Measurements from ENCODE around the gene AFG3L2.

The AFG3L2 gene

DNA sequence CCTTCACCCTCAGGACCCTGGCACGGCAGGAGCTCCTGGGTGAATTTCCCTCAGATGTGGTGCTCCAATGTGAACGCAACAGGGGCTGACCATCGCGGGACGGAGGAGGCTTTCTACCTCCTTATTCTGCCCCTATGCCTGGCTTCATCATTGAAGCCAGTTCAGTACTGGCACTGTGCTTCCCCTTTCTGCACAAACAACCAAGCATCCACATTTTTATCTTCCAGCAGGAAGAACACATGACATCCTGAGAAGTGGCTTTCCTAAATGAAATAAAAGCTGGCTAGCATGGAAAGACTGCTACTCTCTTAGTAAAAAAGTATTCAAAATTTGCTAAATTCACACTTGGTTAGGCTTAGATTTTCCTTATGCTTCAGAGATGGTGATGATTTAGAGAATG, 24.8 kb downstream of the AFG3L2 start:
- no peak for DNase-seq

DNA sequence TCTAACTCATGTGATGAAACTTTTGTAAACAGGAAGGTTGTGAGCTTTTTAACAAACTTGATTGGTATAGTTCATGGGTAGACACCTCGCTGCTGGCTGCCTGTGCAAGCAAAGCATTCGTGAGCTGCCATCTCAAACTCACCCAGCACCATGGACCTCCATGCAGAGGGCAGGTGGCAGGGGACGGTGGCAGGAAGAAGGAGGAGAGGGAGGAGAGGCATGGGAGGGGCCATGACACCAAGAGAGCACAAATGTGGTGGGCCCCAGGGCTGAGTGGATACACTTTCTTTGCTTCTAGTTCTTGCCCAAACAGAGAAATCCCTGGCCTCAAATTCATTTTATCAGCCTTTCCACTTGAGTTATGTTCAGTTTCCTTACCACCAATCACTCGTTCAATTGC, 29.1 kb downstream of the AFG3L2 start:
- no peak for DNase-seq

DNA sequence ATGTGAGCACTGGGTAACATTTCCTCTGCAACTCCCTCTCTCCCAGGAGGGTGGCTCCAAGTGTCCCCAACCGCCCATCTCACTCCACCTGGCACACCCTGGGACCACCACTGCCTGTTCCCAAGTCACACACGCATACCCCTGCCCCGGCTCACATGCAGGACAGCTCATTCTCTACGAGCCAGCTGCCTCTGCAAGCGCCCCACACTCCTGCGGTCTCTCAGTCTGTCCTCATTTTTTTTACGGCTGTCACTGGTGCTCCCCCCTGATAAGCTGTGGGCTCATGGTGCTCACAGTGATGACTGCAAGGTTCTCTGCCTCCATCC, 30.8 kb downstream of the AFG3L2 start:
- DNase-seq, result no peak

GRCh38 chr18:12345491-12346239, 31.4 kb downstream of the AFG3L2 start:
- no peak for DNase-seq

- no peak for DNase-seq
Observed at GRCh38 chr18:12342661-12343060, 34.4 kb downstream of the AFG3L2 start.

DNA sequence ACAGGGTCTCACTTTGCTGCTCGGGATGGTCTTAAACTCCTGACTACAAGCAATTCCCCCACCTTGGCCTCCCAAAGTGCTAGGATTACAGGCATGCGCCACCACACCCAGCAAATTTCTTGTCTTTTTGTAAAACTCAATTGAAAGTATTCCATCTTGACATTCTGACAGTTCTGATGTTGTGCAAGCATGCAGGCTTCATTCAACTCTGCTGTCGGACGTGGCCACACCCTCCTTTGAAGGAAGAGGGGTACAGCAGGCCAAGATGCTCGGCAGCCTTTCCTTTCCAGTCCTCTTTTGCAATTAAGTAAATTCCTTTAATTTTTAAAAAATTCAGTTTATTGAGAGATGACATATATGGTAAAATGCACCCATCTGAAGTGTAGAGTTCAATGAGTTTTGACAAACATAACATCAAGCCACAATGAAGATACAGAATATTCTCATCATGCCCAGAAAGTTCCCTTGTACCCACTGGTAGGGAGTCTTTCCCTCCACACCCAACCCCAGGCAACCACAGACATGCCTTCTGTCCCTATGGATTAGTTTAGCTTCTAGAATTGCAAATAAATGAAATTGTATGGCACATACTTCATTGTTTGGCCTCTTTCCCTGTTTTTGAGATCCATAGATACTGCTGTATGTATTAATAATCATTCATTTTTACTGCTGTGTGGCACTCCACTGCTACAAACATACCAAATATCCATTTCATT, 35.9 kb downstream of the AFG3L2 start:
- no peak for DNase-seq

- no peak for DNase-seq
Observed at GRCh38 chr18:12338382-12338781, 38.6 kb downstream of the AFG3L2 start.

DNA sequence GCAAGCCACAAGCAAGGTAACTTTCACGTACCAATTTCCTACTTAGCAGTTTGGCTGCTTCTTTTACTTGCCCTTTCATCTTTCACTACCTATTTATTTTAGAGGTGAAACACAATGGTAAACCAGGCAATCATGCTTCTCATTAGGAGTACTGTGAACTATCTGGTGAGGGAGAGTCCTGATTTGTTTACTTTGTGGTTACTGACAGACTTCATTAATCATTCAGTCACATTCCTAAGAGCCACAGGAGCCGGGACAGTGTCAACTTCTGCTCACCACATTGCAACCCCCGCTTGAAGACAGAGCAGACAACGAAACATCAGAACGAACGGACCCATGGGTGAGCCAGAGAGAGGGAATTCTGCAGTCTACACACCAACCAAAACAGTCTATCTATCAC, 40.1 kb downstream of the AFG3L2 start:
- no peak for DNase-seq

DNA sequence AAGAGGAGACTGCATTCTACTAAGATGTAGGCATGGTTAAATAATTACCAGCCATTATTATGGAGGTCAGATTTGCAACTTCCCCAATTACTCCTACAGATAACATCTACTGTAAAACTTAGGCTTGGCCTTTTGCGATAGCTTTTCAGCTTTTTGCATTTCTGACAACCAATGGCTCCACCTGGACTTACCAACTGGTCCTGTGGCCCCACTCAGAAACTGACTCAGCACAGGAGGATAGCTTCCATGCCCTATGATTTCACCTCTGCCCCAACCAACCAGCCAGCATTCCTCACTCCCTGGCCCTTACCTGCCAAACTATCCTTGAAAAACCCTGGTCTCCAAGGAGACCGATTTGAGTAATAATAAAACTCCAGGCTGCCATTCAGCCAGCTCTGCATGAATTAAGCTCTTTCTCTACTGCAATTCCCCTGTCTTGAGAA, 40.8 kb downstream of the AFG3L2 start:
- DNase-seq, result no peak

- DNase-seq, result no peak
Observed at GRCh38 chr18:12335503-12335902, 41.5 kb downstream of the AFG3L2 start.

DNA sequence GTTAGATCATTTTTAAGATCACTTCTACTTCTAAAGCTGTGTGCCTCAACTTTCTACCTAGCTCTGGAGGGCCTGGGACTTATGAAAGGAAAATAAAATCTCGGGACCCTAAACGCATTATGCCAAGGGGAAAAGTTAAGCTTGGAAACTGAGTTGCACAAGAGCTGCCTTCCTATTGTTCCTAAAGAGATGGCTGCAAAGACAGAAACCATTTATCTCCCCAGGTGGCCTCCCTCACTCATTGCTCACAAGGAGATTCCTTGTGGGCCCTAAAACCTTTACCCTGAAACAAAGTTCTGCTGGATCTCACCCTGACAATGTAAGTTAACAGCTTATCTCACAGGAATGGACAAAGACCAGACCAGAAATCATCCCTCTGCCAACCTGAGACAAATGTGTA, 42.2 kb downstream of the AFG3L2 start:
- DNase-seq, result no peak

- no peak for DNase-seq
Observed at GRCh38 chr18:12334366-12334808, 42.6 kb downstream of the AFG3L2 start.

DNA sequence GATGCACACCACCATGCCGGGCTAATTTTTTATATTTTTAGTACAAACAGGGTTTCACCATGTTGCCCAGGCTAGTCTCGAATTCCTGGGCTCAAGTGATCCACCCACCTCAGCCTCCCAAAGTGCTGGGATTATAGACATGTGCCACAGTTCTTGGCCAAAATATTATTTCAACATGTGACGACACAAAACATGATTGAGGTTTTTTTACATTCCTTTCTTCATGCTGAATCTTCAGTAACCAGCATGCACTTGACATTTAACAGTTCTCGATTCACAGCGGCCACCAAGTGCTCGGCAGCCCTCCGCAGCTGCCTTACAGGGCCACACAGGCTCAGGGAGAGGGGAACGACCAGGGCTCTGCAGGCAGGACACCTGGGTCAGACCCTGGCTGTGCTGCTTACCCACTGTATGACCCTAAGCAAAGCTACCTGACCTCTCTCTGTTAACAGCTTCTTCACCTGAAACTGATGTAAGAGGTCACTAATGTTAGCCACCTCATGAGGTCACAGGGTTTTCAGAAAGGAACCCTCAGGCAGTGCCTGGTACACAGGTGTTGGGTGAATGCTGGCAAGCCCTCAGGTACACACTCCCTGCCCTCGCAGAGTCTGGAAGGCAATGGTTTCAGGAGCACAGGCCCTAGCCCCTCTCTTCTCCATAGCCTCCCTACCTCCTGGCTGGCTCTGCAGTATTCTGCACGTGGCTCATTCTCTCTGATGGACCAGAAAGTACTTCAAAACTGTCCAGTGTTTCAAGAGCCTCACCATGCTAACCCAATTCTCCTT, 43.3 kb downstream of the AFG3L2 start:
- no peak for DNase-seq

DNA sequence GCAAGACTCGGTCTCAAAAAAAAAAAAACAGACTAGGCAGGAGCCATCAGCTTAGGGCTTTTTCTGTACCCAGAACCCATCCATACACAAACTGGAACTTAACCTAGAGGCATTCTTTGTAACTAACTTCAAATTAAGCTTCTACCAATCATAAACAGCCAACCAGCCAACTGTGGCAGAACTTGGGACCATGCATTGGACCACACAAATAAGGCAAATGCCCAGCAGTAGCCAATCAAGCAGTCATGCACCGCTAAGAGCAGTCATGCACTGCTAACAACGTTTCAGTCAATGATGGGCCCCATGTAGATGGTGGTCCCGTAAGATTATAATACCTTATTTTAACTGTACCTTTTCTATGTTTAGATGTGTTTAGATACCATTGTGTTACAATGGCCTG, 46.3 kb downstream of the AFG3L2 start:
- no peak for DNase-seq

DNA sequence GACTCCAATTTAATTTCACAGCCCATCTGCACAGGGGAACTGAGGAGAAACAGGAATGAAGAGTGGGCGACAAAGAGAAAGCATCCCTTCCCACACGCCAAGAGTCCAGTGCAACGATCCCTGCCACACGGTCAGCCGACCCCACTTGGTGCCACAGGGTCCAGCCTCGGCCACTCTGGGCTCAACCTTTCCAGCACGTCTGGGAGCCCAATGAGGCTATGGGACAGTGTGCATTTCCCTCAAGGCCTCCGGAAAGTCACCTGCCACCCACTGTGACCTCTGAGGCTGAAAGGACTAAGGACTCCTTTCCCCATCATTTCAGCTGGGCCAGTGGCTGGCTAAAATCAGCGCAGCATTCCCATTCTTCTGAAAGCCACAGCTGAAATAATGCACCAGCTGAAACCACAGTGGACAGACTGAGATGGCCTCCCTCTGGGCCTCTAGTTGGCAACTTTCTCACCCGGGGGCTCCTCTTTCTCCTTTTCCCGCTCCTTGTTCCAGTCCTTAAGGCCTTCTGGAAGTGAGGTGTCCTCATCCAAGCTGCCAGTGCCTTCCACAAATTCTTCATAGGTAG, 47.8 kb downstream of the AFG3L2 start:
- DNase-seq, result no peak

DNA sequence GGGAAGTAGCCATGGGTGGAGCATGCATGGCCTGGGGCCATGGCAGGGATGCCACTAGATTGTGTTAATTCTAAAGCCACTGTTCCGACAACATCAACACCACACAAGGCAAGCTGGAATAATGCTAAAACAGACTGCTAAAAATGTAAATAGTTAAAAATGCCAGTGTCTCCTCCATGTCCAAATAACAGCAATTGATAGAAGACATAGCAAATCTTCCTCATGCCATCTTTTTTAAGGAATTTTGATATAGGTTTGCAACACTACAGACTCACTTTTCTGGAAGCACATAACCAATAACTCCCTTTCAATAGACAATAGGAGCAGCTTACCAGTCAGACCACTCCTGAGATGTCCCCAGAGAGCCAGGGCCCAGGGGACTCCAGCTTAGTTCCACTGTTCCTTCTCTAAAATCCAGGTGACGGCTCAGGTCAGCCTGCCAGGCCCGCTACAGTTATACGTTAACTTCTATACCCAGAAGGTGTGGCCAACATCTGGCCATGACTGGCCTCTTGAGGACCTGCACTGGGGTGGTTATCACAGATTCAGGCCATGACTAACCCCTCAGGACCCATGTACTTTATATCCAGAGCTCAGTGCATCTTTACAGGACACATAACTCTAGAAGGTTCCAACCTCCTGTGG, 48.7 kb downstream of the AFG3L2 start:
- DNase-seq, result no peak

DNA sequence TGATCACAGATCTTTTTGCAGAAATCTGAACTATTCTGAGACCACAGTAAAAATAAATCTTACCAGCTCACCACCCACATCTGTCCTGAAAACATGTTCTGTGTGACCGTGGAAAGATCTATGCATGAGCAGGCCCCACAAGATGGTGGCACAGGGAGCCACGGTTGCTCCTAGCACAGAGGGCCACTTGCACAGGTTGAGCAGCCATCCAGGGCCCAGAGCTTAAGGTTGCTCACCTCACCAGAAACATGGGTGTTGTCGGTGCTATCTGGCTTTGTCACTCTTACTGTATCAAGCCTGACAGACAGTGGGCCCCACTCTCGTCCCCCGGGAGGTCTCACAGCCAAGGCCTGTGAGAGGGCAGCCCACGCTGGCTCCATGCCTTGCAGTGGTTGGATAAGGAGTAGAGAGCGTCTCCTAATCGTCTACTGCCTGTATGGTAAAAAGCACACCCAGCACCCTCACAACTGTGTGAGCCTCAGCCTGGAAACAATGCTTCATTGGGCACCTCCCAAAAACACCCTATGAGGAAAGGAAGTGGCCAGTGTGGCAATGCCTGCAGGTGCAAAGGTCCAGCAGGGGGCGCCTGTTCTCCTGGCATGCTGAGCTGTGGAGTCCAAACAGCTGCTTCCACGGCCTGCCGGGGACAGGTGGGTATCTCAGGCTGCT, 49.4 kb downstream of the AFG3L2 start:
- DNase-seq, result peak; percentile 51

- DNase-seq, result no peak
Observed at GRCh38 chr18:12326711-12327460, 50.1 kb downstream of the AFG3L2 start.

DNA sequence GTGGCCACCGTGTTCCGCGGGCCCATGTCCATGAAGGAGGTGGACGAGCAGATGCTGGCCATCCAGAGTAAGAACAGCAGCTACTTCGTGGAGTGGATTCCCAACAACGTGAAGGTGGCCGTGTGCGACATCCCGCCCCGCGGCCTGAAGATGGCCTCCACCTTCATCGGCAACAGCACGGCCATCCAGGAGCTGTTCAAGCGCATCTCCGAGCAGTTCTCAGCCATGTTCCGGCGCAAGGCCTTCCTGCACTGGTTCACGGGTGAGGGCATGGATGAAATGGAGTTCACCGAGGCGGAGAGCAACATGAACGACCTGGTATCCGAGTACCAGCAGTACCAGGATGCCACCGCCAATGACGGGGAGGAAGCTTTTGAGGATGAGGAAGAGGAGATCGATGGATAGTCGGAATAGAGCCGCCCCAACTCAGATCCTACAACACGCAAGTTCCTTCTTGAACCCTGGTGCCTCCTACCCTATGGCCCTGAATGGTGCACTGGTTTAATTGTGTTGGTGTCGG, 51.2 kb downstream of the AFG3L2 start:
- no peak for DNase-seq

GRCh38 chr18:12324991-12325725, 51.9 kb downstream of the AFG3L2 start:
- DNase-seq, result no peak

DNA sequence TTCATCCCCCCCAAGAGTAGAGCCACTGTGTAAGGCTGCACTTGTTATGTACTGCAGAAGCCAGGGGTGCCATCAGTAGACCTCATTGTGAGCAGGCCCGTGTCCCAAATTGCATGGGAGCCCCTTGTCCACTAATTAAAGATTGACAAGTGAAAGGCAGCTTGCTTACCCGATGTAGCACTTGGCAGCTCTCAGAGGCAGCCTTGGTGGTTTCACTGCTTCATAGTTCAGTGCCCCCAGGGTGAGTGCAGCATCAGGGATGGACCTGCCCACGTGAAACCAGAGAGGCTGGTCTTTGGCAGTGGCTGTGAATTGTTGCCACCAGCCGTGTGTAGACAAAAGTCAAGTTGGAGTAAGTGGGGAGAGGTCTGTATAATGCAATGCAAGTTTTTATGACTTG, 55.7 kb downstream of the AFG3L2 start:
- DNase-seq, result no peak

Data from COR-L47 (cell line).